CD4-positive, alpha-beta T cell treated with Interleukin-17A for 4 hours (primary cell): Measurements from ENCODE around the gene GLI3.

Experiments
- DNase-seq: peaks from one replicate; pipeline ENCODE4 v3.0.0-alpha.2; 2020; ENCODE audit warnings: mixed read lengths

The GLI3 gene

DNA sequence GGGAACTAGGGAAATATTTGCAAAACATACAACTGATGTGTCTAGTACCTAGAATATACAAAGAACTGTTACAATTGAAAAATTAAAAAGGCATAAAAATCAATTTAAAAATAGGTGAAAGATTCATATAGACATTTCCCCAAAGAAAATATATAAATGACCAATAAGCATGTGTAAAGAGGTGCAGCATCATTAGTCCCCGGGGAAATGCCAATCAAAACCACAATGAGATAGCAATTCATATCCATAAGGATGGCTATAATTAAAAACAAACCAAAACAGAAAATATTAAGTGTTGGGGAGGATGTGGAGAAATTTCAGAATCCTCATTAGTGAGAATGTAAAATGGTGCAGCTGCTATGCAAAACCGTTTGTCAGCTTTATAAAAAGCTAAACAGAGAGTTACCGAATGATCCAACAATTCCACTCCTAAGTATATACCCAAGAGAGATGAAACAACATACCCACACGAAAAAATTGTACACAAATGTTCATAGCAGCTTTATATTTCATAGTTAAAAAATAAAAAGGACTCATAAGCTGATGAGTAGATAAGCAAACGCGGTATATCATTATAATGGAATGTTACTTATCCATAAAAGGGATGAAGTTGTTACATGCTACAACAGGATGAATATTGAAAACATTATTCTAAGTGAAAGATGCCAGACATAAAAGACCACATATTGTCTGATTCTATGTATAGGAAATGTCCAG, 324.0 kb downstream of the GLI3 start:
- DNase-seq, result no peak

DNA sequence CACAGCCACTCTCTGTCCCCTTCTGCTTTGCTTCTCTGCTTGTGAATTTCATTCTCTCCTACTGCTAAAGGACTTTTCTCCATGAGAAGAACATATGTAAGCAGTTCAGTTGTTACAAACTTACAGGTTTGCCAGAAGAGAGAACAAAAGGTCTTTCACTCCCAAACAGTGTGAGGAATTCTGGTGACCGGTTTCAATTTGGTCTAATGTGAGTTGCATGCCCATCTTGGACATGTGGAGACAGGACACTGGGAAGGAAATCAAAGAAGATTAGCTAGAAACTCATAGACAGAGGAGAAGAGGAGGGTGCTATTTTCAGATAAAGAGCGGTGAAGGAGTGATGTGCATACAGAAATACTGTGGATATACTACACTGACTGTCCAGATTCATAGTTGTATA, 324.6 kb downstream of the GLI3 start:
- no peak for DNase-seq

DNA sequence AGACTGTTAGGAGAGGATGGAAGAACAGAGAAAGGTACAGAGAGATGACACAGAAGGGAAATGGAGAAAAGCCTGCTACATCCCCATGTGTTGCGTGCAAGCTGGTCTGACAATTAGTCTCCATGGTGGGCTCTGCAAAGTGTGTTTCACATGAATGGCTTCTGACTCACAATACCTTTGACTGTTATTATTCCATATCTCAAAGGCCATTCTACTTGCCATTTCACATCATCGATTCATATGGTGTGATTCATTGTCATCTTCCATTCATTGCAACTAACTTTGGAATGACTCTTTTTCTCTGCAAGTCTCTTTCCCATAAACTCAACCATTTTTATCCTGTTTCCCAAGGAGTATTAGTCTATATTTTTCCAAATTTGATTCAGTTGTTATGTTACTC, 325.2 kb downstream of the GLI3 start:
- DNase-seq, result no peak
